ENCODE results near the gene LTB4R. TPM values are rescaled to one million over a fixed set of nuclear protein-coding genes. Genes with fewer than 3 reads are reported as not detected.

The LTB4R gene
- total and polyA plus RNA-seq, 9 of the 15 experiments (the other 6 are each of a cell fraction or from before 2014, with no cell fraction given), result 0.38 to 10.5 (median 2.8) TPM

DNA sequence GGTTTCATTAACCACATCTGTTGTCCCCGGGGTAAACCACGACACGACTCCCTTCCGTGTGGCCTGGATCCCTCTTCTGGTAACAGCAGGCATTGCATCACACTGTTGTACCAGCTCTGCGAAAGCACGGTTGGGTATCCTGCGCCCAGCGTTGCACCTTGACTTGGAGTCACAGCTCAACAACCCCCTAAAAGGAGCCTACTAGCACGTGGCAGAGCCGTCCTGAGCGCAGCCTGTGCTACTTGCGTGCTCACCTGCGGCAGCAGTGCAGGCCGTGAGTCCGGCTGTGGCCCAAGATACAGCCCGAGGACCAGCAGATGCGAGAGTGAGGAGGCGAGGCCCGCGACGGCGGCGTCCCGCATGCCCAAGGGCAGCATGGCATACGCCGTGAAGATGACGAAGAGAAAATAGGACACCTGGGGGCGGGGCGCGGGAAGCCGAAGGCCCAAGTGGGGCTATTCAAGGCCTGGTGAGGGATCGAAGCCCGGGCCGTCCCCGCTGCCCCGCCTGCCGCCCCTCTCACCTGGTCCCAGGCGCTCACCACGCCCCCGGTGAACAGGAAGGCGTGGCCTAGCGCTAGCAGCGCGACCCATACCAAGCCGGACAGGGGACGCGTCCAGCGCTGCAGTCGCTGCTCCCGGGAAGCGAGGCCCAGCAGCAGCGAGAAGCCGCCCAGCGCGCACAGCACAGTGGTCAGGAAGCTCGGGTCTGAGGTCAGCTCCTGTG, 21.1 kb downstream of the LTB4R start (continued):
- TF ChIP-seq, protein P1, sequence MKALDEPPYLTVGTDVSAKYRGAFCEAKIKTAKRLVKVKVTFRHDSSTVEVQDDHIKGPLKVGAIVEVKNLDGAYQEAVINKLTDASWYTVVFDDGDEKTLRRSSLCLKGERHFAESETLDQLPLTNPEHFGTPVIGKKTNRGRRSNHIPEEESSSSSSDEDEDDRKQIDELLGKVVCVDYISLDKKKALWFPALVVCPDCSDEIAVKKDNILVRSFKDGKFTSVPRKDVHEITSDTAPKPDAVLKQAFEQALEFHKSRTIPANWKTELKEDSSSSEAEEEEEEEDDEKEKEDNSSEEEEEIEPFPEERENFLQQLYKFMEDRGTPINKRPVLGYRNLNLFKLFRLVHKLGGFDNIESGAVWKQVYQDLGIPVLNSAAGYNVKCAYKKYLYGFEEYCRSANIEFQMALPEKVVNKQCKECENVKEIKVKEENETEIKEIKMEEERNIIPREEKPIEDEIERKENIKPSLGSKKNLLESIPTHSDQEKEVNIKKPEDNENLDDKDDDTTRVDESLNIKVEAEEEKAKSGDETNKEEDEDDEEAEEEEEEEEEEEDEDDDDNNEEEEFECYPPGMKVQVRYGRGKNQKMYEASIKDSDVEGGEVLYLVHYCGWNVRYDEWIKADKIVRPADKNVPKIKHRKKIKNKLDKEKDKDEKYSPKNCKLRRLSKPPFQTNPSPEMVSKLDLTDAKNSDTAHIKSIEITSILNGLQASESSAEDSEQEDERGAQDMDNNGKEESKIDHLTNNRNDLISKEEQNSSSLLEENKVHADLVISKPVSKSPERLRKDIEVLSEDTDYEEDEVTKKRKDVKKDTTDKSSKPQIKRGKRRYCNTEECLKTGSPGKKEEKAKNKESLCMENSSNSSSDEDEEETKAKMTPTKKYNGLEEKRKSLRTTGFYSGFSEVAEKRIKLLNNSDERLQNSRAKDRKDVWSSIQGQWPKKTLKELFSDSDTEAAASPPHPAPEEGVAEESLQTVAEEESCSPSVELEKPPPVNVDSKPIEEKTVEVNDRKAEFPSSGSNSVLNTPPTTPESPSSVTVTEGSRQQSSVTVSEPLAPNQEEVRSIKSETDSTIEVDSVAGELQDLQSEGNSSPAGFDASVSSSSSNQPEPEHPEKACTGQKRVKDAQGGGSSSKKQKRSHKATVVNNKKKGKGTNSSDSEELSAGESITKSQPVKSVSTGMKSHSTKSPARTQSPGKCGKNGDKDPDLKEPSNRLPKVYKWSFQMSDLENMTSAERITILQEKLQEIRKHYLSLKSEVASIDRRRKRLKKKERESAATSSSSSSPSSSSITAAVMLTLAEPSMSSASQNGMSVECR (CRISPR knock-in tag; IDR thresholded peaks at IDR 0.05), result peak; percentile 48; the same call in 1 of the 2 replicates
- no peak for TF ChIP-seq NKRF (IDR thresholded peaks at IDR 0.05; ENCODE audit: borderline replicate concordance)
- TF ChIP-seq ZNF274 (IDR thresholded peaks at IDR 0.05; ENCODE audit: borderline replicate concordance, low read depth, low read length), result no peak
- no peak for TF ChIP-seq E2F8 (IDR thresholded peaks at IDR 0.05; ENCODE audit: low read depth, partially characterized antibody)
- peak; percentile 23; the same call in 1 of the 2 replicates for TF ChIP-seq ATF4 (CRISPR knock-in tag; IDR thresholded peaks at IDR 0.05)
- TF ChIP-seq ELK3 (CRISPR knock-in tag; IDR thresholded peaks at IDR 0.05), result no peak
- TF ChIP-seq NFE2L1 (tag; IDR thresholded peaks at IDR 0.05; ENCODE audit: borderline replicate concordance, low read depth), result no peak
- no peak for TF ChIP-seq SMARCB1 (IDR thresholded peaks at IDR 0.05; ENCODE audit: insufficient read length, low read depth)
- TF ChIP-seq HMGN3 (IDR thresholded peaks at IDR 0.05; ENCODE audit: borderline replicate concordance, extremely low read depth, insufficient read length, low read depth, low read length), result no peak
- no peak for TF ChIP-seq CBX5 (IDR thresholded peaks at IDR 0.05; ENCODE audit: borderline replicate concordance, low read depth)
- no peak for TF ChIP-seq HNRNPL (IDR thresholded peaks at IDR 0.05; ENCODE audit: low read depth, low read length)
- TF ChIP-seq MEIS2 (IDR thresholded peaks at IDR 0.05; ENCODE audit: partially characterized antibody), result no peak
- TF ChIP-seq ZBTB26 (CRISPR knock-in tag; IDR thresholded peaks at IDR 0.05), result no peak
- no peak for TF ChIP-seq SMARCA5 (IDR thresholded peaks at IDR 0.05)

All from K562 (cell line).